ENCODE results near the gene C17orf50. TPM values are rescaled to one million over a fixed set of nuclear protein-coding genes. Genes with fewer than 3 reads are reported as not detected.

C17orf50 gene
- total and polyA plus RNA-seq, 2 of the 13 experiments (the other 11 are each of a cell fraction or from before 2014, with no cell fraction given), result not detected

DNA sequence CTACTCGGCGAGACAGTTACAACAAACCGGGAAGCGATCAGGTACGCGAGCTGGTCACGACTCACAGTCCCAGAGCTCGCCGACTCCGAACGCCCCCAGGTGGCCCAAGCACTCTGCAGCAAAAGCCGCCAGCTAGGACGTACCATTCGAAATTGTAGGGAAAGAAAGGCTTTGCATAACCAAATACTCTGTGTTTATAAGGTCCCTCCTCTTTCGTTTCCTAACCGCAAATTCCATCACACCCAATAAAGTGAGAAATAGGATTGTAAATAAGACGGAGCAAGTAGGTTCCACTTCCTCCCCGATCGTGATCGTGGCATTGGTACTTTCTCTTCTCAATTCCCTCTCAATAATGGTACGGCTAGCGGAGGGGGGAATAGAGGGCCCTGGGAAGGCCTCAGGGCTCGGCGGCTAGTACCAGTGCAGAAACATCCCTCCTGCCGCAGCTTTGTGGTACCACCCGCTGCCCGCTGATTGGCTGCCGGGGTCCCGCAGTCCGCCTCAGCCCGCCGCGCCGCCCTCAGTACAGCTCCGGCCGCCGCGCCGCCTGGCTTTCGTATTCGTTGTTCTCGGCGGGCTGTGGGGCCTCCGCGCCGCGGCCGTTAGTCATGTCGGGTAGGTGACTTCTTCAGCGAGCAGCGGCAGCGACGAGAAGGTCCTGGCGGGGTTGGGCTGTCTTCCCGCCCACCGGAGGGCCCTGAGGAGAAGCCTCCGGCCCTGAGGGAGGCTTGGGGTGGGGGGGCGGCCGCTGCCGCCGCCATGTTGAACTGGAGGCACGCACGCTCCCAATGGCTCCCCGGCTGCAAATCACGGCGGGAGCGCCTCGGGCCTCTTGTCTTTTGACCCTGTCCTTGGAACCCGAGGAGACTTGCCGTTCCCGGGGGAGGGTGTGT is 48.5 kb downstream of the C17orf50 start, which contains the start of gene TAF15 (continued):
- TF ChIP-seq, protein P1, sequence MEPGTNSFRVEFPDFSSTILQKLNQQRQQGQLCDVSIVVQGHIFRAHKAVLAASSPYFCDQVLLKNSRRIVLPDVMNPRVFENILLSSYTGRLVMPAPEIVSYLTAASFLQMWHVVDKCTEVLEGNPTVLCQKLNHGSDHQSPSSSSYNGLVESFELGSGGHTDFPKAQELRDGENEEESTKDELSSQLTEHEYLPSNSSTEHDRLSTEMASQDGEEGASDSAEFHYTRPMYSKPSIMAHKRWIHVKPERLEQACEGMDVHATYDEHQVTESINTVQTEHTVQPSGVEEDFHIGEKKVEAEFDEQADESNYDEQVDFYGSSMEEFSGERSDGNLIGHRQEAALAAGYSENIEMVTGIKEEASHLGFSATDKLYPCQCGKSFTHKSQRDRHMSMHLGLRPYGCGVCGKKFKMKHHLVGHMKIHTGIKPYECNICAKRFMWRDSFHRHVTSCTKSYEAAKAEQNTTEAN (CRISPR knock-in tag; conservative IDR thresholded peaks at IDR 0.05), result 0 out of 2 replicates have a peak, but pooled peaks have one; percentile 44
- TF ChIP-seq SP1 (IDR thresholded peaks at IDR 0.05) (no peak), SP1 (CRISPR knock-in tag; IDR thresholded peaks at IDR 0.05) (peak; percentile 22), ZNF83 (CRISPR knock-in tag; IDR thresholded peaks at IDR 0.05; ENCODE audit: borderline replicate concordance) (no peak), ZNF446 (CRISPR knock-in tag; IDR thresholded peaks at IDR 0.05) (peak; percentile 71; the same call in 1 of the 2 replicates), FOXP4 (CRISPR knock-in tag; IDR thresholded peaks at IDR 0.05) (peak; percentile 17; the same call in 1 of the 2 replicates), CSRNP1 (CRISPR knock-in tag; IDR thresholded peaks at IDR 0.05) (peak; percentile 73; the same call in 1 of the 2 replicates), NFKBIZ (CRISPR knock-in tag; IDR thresholded peaks at IDR 0.05) (peak; percentile 63; the same call in 1 of the 2 replicates), NFE2 (CRISPR knock-in tag; IDR thresholded peaks at IDR 0.05) (no peak), ZSCAN20 (CRISPR knock-in tag; IDR thresholded peaks at IDR 0.05; ENCODE audit: borderline replicate concordance) (no peak), IKZF1 (IDR thresholded peaks at IDR 0.05) (no peak), ZNF607 (CRISPR knock-in tag; IDR thresholded peaks at IDR 0.05; ENCODE audit: borderline replicate concordance) (peak; percentile 94), ZNF530 (CRISPR knock-in tag; IDR thresholded peaks at IDR 0.05; ENCODE audit: low read depth) (no peak), ZNF792 (CRISPR knock-in tag; IDR thresholded peaks at IDR 0.05) (peak; percentile 27; the same call in 1 of the 2 replicates), ZNF740 (CRISPR knock-in tag; IDR thresholded peaks at IDR 0.05) (peak; percentile 100), EZH2 (conservative IDR thresholded peaks at IDR 0.05; ENCODE audit: low read depth, low read length) (no peak), ZNF44 (CRISPR knock-in tag; IDR thresholded peaks at IDR 0.05) (no peak), TBP (CRISPR knock-in tag; IDR thresholded peaks at IDR 0.05) (0 out of 2 replicates have a peak, but pooled peaks have one; percentile 18)
- TF ChIP-seq, protein P2, sequence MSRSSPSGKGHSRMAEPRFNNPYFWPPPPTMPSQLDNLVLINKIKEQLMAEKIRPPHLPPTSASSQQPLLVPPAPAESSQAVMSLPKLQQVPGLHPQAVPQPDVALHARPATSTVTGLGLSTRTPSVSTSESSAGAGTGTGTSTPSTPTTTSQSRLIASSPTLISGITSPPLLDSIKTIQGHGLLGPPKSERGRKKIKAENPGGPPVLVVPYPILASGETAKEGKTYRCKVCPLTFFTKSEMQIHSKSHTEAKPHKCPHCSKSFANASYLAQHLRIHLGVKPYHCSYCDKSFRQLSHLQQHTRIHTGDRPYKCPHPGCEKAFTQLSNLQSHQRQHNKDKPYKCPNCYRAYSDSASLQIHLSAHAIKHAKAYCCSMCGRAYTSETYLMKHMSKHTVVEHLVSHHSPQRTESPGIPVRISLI (CRISPR knock-in tag; IDR thresholded peaks at IDR 0.05; ENCODE audit: borderline replicate concordance), result no peak
- TF ChIP-seq, protein P3, sequence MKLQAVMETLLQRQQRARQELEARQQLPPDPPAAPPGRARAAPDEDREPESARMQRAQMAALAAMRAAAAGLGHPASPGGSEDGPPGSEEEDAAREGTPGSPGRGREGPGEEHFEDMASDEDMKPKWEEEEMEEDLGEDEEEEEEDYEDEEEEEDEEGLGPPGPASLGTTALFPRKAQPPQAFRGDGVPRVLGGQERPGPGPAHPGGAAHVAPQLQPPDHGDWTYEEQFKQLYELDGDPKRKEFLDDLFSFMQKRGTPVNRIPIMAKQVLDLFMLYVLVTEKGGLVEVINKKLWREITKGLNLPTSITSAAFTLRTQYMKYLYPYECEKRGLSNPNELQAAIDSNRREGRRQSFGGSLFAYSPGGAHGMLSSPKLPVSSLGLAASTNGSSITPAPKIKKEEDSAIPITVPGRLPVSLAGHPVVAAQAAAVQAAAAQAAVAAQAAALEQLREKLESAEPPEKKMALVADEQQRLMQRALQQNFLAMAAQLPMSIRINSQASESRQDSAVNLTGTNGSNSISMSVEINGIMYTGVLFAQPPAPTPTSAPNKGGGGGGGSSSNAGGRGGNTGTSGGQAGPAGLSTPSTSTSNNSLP (IDR thresholded peaks at IDR 0.05; ENCODE audit: low read depth, low read length), result 0 out of 2 replicates have a peak, but pooled peaks have one; percentile 22
